Hematopoietic multipotent progenitor cell treated with erythropoietin and hydrocortisone succinate and interleukin-3 and kit ligand, for 4 days (in vitro differentiated cells): Measurements from ENCODE around the gene NBEA.

ENCODE experiments used
- DNase-seq: peaks from one replicate; pipeline ENCODE4 v3.0.0-alpha.2; 2015

The NBEA gene

DNA sequence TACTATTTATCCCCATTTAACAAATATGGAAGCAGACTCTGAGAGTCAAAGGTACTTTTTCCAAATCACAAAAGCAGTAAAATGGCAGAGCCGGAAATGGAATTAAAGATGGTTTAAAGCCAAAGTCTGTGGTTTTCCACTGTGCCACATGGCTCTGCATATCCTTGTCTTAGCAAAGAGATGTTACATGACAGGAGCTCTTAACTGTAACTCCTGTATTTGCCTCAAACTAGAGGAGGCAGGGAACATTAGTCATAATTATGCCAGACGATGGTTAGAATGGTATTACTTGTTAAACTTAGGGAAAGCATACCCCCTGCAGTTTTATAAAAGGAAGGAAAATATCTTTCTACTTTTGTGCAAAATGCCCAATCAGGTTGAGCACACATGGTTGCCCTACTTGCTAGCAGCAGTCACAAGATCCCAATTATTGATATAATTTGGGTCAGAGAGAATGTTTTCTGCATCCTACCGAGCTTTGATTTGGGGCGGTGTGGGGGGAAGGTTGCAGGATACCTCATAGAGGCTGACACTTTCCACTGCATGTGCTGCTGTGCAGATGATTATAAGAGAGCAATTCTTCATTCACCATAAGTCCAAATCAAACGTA is 576.4 kb downstream of the NBEA start:
- no peak for DNase-seq

DNA sequence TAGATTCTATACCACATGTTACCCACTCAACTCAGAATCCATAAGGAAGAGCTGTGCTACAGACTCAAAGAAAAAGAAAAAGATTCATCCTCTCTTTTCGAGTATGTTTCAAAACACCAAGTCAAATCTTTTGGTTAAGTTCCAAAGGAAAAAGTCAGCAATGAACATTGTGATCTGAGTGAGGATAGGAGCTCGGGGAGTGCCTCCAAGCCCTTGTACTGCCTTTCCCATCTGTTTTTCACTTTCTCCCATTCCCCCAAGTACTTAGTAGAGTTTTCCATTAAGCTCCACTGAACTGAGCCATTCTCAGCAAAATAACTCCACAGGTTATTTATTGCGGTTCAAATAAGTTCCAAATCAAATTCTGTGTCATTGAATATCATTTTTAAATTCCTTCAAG is 582.1 kb downstream of the NBEA start:
- no peak for DNase-seq

DNA sequence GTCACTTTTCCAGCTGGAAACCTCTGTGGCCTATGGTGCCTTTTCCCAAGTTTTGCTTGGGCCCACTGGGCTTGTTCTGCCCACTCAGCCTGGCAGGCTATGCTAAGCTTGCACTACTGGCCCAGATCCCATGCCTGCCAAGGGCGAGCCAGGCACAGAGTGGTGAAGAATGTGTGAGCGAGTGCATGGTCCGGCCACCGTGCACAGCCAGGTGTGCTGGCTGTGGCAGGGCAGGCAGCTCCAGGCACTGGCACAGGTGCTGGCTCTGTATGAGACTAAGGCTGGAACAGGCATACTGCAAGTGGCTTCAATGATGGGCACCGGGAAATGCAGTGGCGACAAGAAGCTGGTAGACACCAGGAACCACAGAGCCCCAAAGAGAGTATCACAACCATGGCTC is 584.5 kb downstream of the NBEA start:
- DNase-seq, result no peak

DNA sequence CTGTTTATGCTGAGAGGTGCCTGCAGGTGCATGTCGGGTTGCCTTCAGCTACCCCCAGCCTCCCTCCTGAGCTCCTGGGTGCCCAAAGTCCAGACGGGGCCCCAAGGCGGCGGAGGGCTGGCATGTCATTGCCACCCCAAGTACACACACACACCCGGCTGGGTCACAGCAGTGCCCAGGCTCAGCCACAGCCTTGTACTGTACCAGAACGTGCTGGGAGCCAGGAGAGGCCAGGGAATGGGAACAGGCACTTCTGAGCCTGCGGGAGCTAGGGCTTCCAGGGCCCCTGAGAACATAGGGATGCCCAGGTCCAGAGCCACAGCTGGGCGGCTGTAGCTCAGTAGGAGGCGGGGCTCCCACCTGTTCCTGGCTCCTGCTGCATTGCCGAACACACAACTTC is 585.4 kb downstream of the NBEA start:
- no peak for DNase-seq

DNA sequence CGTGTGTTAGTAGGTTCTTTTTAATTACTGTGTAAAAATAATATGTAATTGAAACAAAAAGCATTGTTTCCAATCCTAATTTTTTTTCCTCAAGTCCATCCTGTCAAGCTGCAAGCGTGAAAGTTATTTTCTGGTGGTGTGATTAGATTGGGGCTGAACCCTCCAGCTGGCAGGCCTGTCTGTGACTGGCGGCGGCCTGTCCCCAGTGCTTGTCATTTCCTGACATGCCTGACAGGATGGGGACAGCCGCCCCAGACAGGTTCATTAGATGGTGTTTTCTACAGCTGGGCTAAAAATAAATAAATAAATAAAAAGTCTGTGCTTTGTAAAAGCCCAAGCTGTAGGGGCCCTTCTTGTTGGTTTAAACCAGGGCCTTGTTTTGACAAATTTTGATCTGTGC is 588.1 kb downstream of the NBEA start:
- DNase-seq, result peak; percentile 30

DNA sequence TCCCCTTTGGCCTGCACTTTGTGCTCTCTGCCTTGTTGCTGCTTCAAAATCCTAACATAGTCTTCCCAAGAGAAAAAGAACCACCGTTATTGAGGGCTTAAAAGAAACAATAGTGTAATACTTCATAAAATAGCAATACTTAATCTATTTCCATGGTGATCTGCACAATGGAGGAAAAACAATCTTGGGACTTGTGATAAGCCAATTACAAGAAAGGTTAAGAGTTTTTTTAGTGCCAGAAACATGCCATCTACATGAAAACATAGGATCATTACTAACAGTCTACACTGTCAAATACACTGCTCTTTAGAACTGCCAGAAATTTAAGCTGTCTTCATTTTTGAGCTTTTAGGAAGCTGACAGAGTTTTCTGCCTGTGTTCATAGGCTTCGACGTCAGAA is 588.5 kb downstream of the NBEA start:
- DNase-seq, result no peak

DNA sequence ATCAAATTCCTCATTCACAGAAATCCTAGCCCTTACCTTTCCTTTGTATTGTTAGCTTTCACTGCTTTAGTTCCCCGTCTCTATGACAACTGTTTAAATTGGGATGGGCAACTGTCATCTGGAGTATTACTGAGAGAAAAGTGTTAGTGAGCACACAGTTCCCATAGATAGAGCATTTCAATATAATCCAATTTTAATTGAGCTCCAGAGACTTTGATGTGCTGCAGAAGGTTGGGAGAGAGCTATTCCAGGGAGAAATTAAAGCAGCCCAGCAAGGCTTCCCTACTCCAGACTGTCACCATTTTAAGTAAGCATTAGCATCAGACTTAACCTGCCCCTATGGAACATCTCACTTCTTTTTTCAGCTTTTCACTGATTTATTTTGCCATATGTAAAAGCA is 589.5 kb downstream of the NBEA start:
- no peak for DNase-seq

DNA sequence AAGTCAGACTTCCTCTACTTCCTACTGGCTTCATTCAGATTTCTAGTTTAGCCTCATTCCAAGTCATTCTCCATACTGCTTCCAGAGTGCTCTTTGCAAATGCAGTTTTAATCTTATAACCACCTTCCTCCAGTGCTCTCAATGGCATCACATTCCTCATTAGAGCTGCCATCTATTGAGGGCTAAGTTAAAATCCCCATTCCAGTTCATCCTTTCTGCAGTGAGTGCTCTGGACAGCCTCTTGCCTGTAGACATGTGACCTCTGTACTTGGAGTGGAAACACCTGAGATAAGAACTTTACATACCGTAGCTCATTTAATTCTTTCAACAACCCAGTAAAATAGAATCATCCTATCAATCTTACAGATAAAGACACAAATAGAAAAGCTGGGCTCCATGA is 592.3 kb downstream of the NBEA start:
- DNase-seq, result no peak

DNA sequence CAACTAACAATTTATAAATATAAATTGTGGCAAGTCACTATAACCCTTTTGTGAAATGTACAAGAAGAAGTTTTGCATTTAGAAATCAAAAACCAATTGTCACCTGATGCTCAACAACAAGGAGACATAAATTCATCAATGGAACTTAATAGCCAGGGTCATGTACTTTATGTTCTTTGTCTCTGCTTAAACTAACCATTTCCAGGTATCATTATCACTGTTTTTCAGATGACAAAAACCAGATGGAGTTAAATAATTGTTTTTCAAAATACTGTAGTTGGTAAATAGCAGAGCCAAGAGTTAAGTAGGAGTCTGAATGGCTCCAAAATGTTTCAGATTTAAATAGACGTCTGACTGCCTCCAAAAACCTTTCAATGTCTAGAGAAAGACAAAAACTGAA is 606.7 kb downstream of the NBEA start:
- DNase-seq, result no peak

DNA sequence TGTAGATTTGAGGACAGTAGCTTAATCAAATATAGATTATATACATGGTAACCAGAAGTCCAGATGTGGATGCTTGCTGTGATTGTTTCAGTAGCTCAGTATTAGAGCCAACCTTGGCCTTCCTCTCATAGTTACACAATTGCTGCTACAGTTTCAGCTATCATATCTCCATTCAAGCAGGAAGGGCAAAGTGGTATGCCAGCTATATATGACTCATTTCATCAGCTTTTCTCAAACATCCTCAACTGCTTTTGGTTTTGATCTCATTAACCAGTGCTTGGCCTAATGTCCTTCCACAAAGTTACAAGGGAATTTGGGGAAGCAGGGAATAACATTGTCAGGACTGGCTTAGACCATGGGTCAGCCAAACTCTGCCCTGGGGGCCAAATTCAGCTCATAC is 607.4 kb downstream of the NBEA start:
- peak; percentile 11 for DNase-seq

DNA sequence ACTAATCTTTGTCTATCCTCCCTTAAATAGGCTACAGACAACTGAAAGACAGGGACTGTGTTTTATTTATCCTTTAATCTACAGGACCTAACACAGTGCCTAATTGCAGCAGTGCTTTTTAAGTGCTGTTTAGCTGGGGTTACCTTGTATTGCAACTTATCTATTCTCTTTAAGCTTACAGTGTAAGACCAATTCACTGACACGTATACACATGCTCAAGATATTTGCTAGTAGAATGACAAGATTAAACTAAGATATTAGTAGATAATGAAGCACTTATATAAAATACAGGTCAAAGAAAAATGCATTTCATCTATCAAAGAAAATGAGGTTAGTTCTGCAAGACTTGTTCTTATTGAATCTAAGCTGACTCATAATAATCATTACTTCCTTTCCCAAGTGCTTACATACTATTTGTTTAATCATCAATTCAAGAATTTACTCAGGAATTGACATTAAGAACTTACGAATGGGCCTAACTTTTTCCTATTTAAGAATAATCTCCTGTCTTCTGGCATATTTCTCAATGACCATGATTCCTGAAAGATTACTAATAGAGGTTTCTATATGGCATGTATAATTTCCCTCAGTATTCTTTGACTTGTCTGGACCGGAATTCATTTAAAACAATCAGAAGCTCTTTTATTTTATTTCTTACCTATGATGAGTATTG is 610.2 kb downstream of the NBEA start:
- DNase-seq, result no peak

DNA sequence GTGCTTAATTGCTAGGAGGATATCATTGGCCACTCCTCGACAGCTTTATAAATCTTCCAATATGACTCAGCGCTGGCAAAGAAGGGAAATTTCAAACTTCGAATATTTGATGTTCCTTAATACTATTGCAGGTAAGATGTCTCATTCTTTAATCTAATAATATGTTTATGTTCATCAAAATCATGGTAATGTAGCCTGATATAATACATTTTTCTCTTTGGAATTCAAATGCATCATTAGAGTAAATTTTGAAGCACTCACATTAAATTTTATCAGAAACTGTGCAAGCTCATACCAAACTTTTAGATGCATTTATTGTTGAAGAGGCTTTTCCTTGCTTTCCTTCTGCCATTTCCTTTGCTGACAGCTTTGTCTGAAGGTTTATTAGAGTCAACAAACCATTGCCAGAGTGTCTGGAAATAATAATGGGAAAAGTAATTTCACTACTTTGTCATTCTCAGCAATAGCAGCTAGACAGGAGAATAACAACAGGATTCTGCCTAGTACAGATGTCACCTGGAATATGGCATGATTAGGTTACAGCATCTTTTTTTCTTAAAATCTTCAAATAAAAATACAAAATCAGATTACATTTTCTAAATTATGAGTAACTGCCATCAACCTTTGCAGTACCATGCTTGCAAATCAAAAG is 613.0 kb downstream of the NBEA start:
- DNase-seq, result no peak

DNA sequence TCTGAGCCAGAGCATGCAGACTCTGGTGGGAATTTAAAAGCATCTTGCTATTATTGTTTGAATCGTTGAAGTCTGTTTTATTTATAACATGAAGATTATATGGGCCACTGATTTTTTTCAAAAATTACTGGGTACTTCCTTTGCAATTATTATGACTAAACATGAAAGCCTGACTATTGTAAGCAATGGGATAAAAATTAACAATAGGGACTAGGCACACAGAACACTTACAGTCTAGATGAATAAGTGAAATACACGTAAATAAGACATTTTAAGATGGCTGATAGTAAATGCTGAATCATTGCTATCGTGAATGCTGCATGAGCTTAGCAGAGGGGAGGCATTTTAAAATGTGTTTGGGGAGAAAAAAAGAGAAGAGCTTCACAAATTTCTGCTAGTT is 615.4 kb downstream of the NBEA start:
- no peak for DNase-seq

DNA sequence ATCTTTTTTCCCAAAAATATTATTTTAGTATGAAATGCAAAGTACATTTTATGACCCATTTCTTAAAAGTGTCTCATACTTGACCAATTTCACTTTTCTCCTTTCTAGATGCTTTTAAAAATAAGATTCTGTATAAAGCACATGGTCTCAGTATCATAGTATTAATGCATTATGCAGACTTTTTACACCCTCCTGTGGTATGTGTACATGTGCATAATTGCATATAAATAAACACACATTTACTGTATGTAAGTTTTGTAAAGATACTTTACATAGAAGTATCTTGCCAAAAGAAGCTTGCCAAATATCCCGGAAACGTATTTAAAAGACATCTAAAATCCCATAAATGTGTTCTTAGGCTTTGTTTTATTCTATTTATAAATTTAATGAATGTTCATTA is 619.5 kb downstream of the NBEA start:
- DNase-seq, result no peak

DNA sequence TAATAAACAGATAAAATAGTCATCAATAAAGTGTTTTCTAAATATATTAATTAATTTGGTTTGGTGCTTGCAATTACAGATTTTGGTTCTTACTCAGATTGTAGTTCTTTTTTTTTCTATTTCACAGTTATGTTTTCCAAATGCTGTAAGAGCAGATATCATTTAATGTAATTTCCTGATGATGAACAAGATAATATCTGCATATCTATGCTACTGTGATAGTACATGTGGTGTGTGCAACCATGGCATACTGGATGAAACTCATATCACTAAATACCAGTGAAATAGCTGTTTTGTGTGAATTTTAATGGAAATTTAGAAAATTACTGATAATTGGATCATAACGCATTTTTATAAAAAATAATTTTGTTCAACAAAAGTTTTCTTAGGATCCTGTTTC is 623.2 kb downstream of the NBEA start:
- DNase-seq, result no peak

DNA sequence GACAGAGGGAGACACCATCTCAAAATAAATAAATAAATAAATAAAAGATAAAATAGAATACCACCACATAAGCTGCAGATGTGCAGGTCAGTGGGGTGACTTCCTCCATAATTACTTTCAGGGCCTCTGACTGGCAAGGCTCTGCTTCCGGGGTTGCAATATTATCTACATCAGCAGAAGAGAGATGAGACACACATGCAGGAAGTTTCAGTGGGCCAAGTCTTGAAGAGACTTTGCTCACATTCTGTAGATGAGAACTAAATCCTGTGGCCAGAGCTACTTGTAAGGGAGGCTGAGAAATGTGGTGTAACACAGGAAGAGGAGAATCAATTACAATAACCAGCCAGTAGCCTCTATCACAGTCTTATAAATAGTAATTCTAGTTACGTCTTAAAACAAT is 624.3 kb downstream of the NBEA start:
- peak; percentile 68 for DNase-seq

DNA sequence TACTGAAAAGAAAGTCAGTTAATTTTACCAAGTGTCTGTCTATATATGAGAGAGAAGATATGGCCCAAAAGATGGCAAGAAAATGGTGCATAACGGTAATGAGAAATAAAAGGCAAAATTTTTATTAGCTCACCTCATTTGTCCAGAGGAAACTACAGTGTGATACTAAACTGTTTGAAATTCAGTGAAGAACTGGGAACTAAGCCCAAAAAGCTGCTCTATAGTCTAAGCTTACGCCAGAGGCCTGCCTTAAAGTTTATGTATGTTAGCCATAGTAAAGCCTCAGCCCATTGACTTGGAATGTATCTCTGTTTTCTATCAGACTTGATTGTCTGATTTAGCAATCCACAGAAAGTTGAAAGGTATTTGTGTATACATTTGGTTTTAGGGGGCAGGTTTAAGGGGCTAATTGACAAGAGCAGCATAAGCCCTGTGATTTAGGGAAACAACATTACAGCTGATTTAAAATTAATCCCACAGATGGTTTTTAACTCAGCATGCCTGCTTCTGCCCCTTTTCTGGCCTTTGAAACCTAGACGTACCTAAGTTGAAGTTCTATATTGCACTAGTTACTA is 625.4 kb downstream of the NBEA start:
- no peak for DNase-seq

DNA sequence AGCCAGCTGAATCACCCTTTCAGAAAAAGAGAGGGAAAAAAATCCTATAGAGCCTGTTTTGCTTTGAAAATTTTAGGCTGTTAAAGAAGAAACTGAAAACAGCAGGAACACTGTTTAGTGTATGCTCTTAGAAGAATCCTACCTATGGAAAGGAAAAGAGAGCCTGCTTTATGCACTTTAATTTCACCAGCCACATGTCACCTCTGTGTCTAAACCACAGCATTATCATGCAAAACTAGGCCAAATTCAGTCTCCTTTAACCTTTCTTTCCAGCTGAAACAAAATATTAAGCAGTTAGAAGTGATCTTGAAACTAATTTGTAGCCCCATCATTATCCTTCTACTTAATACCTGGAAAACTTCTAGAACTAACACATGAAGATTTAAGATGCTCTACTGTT is 631.6 kb downstream of the NBEA start:
- no peak for DNase-seq

DNA sequence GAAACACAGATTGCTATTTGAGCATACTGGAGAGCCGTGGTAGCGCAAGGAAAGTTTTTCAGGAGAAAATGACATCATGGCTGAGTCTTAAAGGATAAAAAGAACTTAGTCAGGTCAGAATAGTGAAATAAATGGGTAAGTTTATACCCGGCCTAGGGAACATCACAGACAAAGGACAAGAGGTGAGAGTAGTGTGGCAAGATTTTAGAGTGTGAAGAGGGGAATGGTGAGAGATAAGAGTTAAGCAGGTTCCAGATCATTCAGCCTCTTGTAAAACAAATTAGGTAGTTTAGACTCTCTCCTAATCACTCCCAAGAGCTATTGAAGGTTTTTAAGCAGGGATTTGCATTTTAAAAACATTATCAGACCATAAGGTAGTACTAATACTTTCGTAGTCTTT is 650.4 kb downstream of the NBEA start:
- no peak for DNase-seq

DNA sequence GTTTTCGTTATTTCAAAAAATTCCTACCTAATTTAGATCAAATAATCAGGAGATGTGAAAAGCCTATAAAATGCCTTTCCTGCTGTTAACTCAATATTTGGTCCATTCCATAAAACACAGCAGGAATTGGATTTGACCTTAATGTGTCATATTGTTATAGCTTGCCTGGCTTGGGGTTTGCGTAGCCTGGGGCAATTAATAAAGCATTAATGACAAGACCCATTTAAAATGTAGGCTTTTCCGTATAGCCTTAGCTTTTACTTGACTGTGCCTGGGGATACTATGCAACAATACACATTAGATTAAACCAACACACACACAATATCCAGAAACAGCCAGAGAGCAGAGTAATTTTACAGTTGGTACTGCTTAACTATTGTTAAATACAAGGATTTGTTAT is 651.6 kb downstream of the NBEA start:
- no peak for DNase-seq

DNA sequence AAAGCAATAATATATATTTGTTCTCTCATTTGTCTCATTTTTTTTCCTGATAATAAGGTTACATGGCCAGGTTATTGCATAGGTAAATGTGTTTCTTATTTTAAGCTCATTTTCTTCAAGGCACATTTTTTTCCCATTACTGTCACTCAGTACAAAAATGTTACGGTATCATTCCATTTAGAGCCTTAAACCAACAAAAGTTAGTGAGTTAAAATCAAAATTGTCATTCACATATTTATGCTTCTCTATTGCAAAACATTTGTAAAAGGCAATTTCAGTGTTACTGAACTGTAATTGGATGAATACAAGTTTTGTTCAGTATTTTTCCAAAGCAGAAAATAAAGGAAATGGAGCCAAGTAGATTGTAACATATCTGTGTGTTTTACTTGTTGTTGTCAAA is 652.0 kb downstream of the NBEA start:
- no peak for DNase-seq

DNA sequence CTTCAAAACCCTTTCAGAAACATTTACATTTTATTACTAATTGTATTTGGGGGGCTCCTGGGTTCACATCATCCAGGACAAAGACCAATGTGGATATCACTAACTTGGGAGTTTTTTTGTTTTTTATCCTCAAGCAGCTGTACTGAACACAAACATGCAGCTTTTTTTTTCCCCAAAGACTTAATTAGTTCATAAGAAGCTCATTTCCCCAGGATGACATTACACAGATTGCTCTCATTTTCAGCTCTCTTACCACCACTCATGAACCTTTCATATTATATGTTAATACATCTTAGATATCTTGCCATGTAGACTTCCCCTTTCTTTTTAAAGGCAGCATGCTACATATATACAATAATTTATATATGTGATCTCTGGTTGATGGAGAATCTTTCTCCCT is 653.1 kb downstream of the NBEA start:
- no peak for DNase-seq

DNA sequence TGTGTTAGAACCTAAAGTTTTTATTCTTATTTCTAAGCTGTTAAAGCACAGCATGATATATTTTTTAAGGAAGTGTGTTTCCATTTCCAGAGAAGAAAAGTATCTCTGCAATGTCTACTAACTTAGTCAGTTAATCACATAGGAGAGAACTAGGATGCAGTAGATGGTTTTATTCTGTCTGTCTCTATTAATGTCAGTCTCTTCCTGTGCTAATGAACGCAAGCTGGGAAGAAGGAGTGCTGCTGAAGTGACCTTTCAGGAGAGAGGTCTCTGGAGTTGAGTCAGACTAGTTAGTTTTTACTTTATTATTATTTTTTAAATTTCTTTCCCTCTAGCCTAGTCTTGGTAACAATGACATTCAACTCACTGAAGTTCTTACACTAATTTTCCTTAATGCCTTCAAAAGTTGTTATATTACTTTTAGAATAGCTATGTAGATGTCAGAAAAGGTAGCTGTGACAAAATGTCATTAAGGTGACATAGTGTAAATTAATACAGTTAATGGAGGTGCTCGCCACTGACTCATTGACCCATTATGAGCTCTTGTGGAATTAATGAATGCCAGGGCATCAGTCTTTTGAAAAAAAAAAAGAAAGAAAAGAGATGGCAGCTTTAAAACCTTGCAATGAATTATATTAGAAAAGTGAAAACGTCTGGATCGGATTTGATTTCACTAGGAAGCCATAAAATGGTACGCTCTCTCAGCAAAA is 654.4 kb downstream of the NBEA start:
- no peak for DNase-seq

DNA sequence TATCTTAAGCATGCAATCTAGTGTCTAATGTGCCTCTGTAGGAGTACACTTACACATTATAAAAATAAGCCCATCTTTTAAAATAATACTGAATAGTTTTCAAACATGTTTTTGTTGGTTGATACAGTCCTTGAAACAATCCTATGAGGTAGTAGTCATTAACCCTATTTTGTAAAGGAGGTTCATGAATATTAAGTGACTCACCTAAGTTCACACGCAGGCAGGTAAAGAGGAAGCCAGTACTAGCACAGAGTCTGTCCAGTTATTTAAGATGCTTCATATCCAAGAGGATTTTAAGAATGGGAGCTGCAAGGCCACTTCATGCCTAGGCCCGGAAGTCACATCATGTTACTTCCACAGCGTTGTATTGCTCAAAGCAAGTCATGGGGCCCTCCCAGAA is 655.4 kb downstream of the NBEA start:
- no peak for DNase-seq
